ENCODE measurements around the gene CDC42BPA.

- TF ChIP-seq, protein P1, sequence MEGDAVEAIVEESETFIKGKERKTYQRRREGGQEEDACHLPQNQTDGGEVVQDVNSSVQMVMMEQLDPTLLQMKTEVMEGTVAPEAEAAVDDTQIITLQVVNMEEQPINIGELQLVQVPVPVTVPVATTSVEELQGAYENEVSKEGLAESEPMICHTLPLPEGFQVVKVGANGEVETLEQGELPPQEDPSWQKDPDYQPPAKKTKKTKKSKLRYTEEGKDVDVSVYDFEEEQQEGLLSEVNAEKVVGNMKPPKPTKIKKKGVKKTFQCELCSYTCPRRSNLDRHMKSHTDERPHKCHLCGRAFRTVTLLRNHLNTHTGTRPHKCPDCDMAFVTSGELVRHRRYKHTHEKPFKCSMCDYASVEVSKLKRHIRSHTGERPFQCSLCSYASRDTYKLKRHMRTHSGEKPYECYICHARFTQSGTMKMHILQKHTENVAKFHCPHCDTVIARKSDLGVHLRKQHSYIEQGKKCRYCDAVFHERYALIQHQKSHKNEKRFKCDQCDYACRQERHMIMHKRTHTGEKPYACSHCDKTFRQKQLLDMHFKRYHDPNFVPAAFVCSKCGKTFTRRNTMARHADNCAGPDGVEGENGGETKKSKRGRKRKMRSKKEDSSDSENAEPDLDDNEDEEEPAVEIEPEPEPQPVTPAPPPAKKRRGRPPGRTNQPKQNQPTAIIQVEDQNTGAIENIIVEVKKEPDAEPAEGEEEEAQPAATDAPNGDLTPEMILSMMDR (optimal IDR thresholded peaks at IDR 0.05 in 1 of 3, IDR thresholded peaks at IDR 0.05 in 1 of 3, conservative IDR thresholded peaks at IDR 0.05 in 1 of 3; ENCODE audit: extremely low read depth in 1 of 3, insufficient read depth in 2 of 3, low read length in 3 of 3), result no peak
- no peak for TF ChIP-seq EZH2 (IDR thresholded peaks at IDR 0.05; ENCODE audit: low read length)
Observed at GRCh38 chr1:227328405-227329019, 10.2 kb upstream of the CDC42BPA start.
